Mucosa of stomach (tissue), 1 donor: ENCODE measurements around the gene PRRT2.
"Not testable (repeated sequence)": the region's sequence is repeated elsewhere in the genome, so short reads cannot be mapped to it uniquely, and the experiment has no call there.

Experiments used
- H3K27me3 ChIP-seq: one replicate; pipeline ENCODE4 v1.7.0; 2013; ENCODE audit warnings: mild to moderate bottlenecking, low read length; ENCODE audit not compliant: control insufficient read depth, insufficient read depth
- H3K36me3 ChIP-seq: one replicate; pipeline ENCODE4 v1.7.0; 2013; ENCODE audit warnings: low read length; ENCODE audit not compliant: control insufficient read depth, insufficient read depth
- H3K4me1 ChIP-seq: one replicate; pipeline ENCODE4 v1.7.0; 2013; ENCODE audit warnings: mild to moderate bottlenecking, low read length; ENCODE audit not compliant: control insufficient read depth, insufficient read depth
- H3K4me3 ChIP-seq: one replicate; pipeline ENCODE4 v1.7.0; 2013; ENCODE audit warnings: low read length
- H3K9ac ChIP-seq: one replicate; pipeline ENCODE4 v1.7.0; 2013; ENCODE audit warnings: mild to moderate bottlenecking, low read length, moderate library complexity
- H3K9me3 ChIP-seq: one replicate; pipeline ENCODE4 v1.7.0; 2013; ENCODE audit warnings: mild to moderate bottlenecking, low read length, moderate library complexity; ENCODE audit not compliant: control insufficient read depth
- donor health status: Pancreatic carcinoma.

The PRRT2 gene

GRCh38 chr16:29779474-29779873, 32.5 kb upstream of the PRRT2 start:
- H3K27me3 ChIP-seq, result no peaks in the 10 kb centered on the region
- H3K9me3 ChIP-seq, result no peaks in the 10 kb centered on the region
- no peak overlapping the region for H3K9ac ChIP-seq
- no peaks in the 10 kb centered on the region for H3K36me3 ChIP-seq
- H3K4me3 ChIP-seq, result no peak overlapping the region
- H3K4me1 ChIP-seq, result peaks cover 7% of the 10 kb centered on the region

- not testable (repeated sequence) for H3K4me1 ChIP-seq, H3K36me3 ChIP-seq, H3K9me3 ChIP-seq, H3K9ac ChIP-seq, H3K27me3 ChIP-seq, H3K4me3 ChIP-seq
Measured at GRCh38 chr16:29783094-29783953, 28.7 kb upstream of the PRRT2 start.

DNA sequence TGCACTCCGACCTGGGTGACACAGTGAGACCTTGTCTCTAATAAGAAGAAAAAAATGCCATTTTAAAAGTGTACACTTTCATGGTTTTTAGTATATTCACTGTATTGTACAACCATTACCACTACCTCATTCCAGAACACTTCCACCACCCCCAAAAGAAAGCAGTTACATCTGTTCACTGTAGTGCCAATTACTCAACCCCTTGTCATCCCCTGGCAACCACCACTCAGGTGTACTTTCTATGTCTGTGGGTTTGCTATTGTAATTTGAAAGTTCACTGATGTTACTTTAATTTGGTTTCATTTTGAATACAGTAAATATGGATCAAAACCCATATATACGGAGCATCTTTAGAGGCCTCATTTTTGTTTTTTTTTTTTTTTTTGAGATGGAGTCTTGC, 27.8 kb upstream of the PRRT2 start:
- Histone ChIP-seq H3K27me3 (no peaks in the 10 kb centered on the region), H3K4me3 (no peak overlapping the region), H3K9ac (no peak overlapping the region), H3K9me3 (no peaks in the 10 kb centered on the region), H3K36me3 (no peaks in the 10 kb centered on the region), H3K4me1 (no peaks in the 10 kb centered on the region)

- Histone ChIP-seq H3K4me3 (no peak overlapping the region), H3K9ac (no peak overlapping the region), H3K9me3 (no peaks in the 10 kb centered on the region), H3K4me1 (no peaks in the 10 kb centered on the region), H3K27me3 (no peaks in the 10 kb centered on the region), H3K36me3 (no peaks in the 10 kb centered on the region)
Measured at GRCh38 chr16:29784901-29785500, 27.0 kb upstream of the PRRT2 start.

DNA sequence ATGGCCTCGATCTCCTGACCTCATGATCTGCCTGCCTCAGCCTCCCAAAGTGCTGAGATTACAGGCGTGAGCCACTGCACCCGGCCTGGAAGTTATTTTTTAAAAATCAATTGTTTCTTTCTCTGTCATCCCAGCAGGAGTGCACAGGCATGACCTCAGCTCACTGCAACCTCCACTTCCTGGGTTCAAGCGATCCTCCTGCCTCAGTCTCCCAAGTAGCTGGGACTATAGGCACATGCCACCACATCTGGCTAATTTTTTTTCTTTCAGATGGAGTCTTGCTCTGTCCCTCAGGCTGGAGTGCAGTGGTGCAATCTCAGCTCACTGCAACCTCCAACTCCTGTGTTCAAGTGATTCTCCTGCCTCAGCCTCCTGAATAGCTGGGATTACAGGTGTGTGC, 24.8 kb upstream of the PRRT2 start:
- H3K36me3 ChIP-seq, H3K9me3 ChIP-seq, H3K4me1 ChIP-seq, H3K9ac ChIP-seq, H3K27me3 ChIP-seq, H3K4me3 ChIP-seq: not testable (repeated sequence)

DNA sequence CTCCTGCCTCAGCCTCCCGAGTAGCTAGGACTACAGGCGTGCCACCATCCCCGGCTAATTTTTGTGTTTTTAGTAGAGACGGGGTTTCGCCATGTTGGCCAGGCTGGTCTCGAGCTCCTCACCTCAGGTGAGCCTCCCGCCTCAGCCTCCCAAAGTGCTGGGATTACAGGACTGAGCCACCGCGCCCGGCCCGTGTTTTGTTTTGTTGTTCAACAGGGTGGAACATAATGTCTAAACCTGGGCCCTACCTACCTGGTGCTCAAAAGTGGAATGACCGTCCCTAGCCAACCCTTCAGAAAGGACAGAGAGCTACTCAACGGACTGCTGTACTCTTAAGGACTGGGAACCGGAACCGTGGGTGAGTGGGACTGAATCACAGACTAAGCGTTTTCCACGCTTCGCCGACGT, 22.2 kb upstream of the PRRT2 start:
- H3K4me3 ChIP-seq, result peak overlapping the region; percentile 48
- H3K9me3 ChIP-seq, result no peaks in the 10 kb centered on the region
- H3K36me3 ChIP-seq, result no peaks in the 10 kb centered on the region
- H3K9ac ChIP-seq, result peak overlapping the region; percentile 79
- no peaks in the 10 kb centered on the region for H3K4me1 ChIP-seq
- H3K27me3 ChIP-seq, result no peaks in the 10 kb centered on the region

DNA sequence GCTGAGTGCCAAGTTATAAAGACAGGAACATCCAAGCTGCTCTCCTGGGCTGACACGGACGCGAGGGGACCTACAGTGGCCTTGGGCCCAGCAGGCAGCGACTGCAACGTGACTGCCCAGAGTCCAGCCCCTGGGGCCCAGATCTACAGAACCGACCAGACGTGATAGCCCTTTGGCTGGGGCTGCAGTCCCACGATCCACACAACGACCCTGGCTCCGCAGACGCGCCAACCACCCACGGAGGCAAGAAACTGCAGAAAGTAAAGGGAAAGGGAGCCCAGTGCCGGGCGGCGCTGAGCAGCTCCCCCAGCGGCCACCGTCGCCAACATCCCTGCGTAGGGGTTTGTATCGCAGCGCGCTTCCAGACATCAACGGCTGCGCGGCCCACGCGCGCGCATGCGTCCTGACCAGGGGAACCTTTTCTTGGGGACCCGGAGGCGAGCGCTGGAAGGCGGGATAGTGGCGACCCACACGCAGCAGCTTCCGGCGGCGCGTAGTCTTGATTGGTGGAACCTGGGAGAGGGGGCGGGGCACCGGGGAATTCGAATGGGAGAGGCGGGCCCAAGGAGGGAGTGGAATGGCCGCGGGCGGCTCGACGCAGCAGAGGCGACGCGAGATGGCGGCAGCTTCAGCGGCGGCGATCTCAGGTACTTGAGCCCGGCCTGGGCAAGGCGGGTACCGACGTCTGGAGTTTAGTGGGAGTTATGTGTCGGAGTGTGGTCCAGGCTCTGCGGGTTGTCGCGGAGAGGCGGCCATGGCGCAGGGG, 21.6 kb upstream of the PRRT2 start, which contains the start of gene KIF22:
Gene KIF22 (plus strand): TSS at position 569 of the 766 bp plus-strand sequence. CDS start 9 bp downstream, at position 578.
- Histone ChIP-seq H3K9ac (peak within 1 kb of the TSS; percentile 79), H3K27me3 (no peaks in the 10 kb centered on the region), H3K36me3 (no peaks in the 10 kb centered on the region), H3K9me3 (no peaks in the 10 kb centered on the region), H3K4me1 (no peaks in the 10 kb centered on the region), H3K4me3 (peak within 1 kb of the TSS; percentile 48)

DNA sequence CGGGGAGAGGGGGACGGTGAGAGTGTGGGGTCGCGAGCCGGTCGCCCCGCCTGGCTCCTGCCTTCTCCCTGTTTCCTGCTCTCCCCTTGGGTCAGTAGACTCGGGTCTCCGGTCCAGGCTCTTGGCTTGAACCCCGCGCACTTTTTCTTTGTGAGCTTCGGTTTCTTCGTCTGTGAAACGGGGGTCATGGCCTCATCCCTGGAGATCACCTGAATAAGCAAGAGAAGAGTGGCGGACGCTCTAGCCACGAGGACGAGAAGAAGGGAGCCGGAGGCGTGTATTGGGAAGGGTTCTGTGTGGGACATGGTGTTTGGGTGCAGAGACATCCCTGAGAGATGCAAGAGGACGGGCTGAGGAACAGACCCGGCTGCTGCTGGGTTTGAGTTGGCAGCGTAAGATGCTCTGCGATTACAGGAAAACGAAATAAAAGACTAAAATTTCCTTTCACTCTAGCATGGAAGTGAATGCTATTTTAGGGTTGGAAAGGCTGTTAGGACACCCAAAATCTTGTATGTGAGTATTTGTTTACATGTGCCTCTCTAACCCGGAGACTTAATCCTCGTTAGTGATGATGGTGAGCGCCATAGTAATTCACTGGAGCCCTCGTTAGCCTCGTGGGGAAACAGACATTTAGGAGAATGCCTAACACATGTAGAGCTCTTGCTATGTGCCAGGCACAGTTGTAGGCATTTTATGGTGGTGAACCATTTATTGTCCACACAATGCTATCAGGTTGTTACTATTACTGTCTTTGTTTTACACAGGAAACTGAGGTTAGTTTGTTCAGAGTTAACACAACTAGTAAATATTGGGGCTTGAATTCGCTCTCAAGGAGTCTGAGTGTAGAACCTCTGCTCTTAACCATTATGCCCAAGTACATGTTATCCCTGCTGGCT, 20.8 kb upstream of the PRRT2 start:
- Histone ChIP-seq H3K27me3 (no peaks in the 10 kb centered on the region), H3K4me1 (no peaks in the 10 kb centered on the region), H3K4me3 (peak overlapping the region; percentile 48), H3K9ac (peak overlapping the region; percentile 71), H3K36me3 (no peaks in the 10 kb centered on the region), H3K9me3 (no peaks in the 10 kb centered on the region)

- H3K4me3 ChIP-seq, result peak overlapping the region; percentile 48
- H3K36me3 ChIP-seq, result no peaks in the 10 kb centered on the region
Measured at GRCh38 chr16:29791845-29792807, 19.9 kb upstream of the PRRT2 start.

DNA sequence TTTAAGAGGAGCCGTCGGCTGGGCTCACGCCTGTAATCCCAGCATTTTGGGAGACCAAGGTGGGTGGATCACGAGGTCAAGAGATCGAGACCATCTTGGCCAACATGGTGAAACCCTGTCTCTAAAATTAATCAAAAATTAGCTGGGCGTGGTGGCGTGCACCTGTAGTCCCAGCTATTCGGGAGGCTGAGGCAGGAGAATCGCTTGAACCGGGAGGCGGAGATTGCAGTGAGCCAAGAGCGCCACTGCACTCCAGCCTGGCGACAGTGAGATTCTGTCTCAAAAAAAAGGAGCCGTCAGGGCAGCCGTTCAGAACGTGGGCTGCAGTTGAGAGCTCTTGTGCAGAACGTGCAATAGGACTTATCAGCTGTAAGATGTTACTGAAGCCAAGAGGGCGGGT, 18.8 kb upstream of the PRRT2 start:
- H3K9ac ChIP-seq, H3K9me3 ChIP-seq, H3K4me3 ChIP-seq, H3K4me1 ChIP-seq, H3K27me3 ChIP-seq, H3K36me3 ChIP-seq: not testable (repeated sequence)

More at GRCh38 chr16:29791845-29792807, 19.9 kb upstream of the PRRT2 start:
- H3K9me3 ChIP-seq, result no peaks in the 10 kb centered on the region
- H3K4me1 ChIP-seq, result no peaks in the 10 kb centered on the region
- H3K27me3 ChIP-seq, result no peaks in the 10 kb centered on the region
- no peak overlapping the region for H3K9ac ChIP-seq
